Lower leg skin (tissue), 3 donors: ENCODE measurements around the gene TNN.

Experiments
- POLR2A ChIP-seq, 2 donors: fragments of 450-650 bp; IDR thresholded peaks; one replicate each; pipeline ENCODE4 v1.6.1; 2016 to 2017; ENCODE audit warnings: antibody characterized with exemption in 2 of 2, mild to moderate bottlenecking in 1 of 2, moderate library complexity in 1 of 2
- TF ChIP-seq, protein P1 (sequence below), 3 donors: fragments of 450-650 bp; IDR thresholded peaks; one replicate each; pipeline ENCODE4 v1.5.1; 2016; ENCODE audit warnings: antibody characterized with exemption in 3 of 3, mild to moderate bottlenecking in 3 of 3, moderate library complexity in 2 of 3

- TF ChIP-seq POLR2A (IDR thresholded peaks at IDR 0.05) = no peak
- TF ChIP-seq, protein P1, sequence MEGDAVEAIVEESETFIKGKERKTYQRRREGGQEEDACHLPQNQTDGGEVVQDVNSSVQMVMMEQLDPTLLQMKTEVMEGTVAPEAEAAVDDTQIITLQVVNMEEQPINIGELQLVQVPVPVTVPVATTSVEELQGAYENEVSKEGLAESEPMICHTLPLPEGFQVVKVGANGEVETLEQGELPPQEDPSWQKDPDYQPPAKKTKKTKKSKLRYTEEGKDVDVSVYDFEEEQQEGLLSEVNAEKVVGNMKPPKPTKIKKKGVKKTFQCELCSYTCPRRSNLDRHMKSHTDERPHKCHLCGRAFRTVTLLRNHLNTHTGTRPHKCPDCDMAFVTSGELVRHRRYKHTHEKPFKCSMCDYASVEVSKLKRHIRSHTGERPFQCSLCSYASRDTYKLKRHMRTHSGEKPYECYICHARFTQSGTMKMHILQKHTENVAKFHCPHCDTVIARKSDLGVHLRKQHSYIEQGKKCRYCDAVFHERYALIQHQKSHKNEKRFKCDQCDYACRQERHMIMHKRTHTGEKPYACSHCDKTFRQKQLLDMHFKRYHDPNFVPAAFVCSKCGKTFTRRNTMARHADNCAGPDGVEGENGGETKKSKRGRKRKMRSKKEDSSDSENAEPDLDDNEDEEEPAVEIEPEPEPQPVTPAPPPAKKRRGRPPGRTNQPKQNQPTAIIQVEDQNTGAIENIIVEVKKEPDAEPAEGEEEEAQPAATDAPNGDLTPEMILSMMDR (IDR thresholded peaks at IDR 0.05) = no peak
Observed at GRCh38 chr1:175019524-175019923, 48.1 kb upstream of the TNN start.
